B cell (primary cell): Measurements from ENCODE around the gene CEP43. TPM values are rescaled to one million over a fixed set of nuclear protein-coding genes. Genes with fewer than 3 reads are reported as not detected.

Experiments used
- ATAC-seq: fragments of 200-7000 bp; cut with Tn5 transposase; one replicate; pipeline ENCODE4 v1.10.0; 2021; ENCODE audit warnings: low read depth, mild to moderate bottlenecking, moderate number of reproducible peaks, moderate library complexity
- CTCF ChIA-PET: fragments of 350-600 bp; sonication (Branson Sonifier 250); formaldehyde crosslinking; loops from one replicate; lab custom pipeline; 2021; ENCODE audit warnings: antibody characterized with exemption, inconsistent platforms; lab: Charles Lee
- POLR2A ChIA-PET: fragments of 350-600 bp; sonication (Branson Sonifier 250); formaldehyde crosslinking; loops from one replicate; lab custom pipeline; 2021; ENCODE audit warnings: antibody characterized with exemption; lab: Charles Lee
- DNase-seq: peaks from one replicate; pipeline ENCODE4 v3.0.0; 2013
- H2AFZ ChIP-seq: 2 replicates; pipeline ENCODE4 v1.6.1; 2012; ENCODE audit warnings: mild to moderate bottlenecking, low read depth, low read length; ENCODE audit not compliant: insufficient read depth, poor library complexity, severe bottlenecking
- H3K27ac ChIP-seq, 2 donors: 1 replicate in 1 of 2; 2 replicates in 1 of 2; pipeline ENCODE4 v1.5.1; 2012 to 2013; ENCODE audit warnings: low read length in 2 of 2, mild to moderate bottlenecking in 2 of 2, moderate library complexity in 1 of 2
- H3K27me3 ChIP-seq, 4 experiments: fragments of 200-600 bp in 1 of 4; sonication (generic) in 1 of 4; replicated peaks in 1 of 4; 1 replicate in 2 of 4; 2 replicates in 2 of 4; pipeline versions ENCODE4 v1.6.1 to v1.7.0; 2013 to 2016; ENCODE audit warnings: low read length in 3 of 4, mild to moderate bottlenecking in 2 of 4, mixed read lengths in 1 of 4, moderate library complexity in 1 of 4; ENCODE audit not compliant: insufficient read depth in 4 of 4, control insufficient read depth in 3 of 4; ENCODE audit errors: control extremely low read depth in 1 of 4
- H3K36me3 ChIP-seq, 2 experiments: replicated peaks in 1 of 2; 1 replicate in 1 of 2; 2 replicates in 1 of 2; pipeline versions ENCODE4 v1.6.1 to v1.7.1; 2013; ENCODE audit warnings: low read length in 1 of 2; ENCODE audit not compliant: insufficient read depth in 2 of 2, control insufficient read depth in 1 of 2; ENCODE audit errors: control extremely low read depth in 1 of 2, extremely low read depth in 1 of 2
- H3K4me1 ChIP-seq, 2 donors: fragments of 200-600 bp in 1 of 2; sonication (generic) in 1 of 2; 1 replicate in 1 of 2; 2 replicates in 1 of 2; pipeline versions ENCODE4 v1.5.1 to v1.6.1; 2013 to 2017; ENCODE audit warnings: low read length in 2 of 2; ENCODE audit not compliant: control insufficient read depth in 2 of 2, insufficient read depth in 2 of 2
- H3K4me2 ChIP-seq: replicated peaks from 2 replicates; pipeline ENCODE3; 2012; ENCODE audit warnings: mild to moderate bottlenecking, low read depth, low read length; ENCODE audit not compliant: poor library complexity, severe bottlenecking
- H3K4me3 ChIP-seq, 5 experiments: fragments of 200-600 bp in 1 of 5; sonication (generic) in 1 of 5; 1 replicate in 3 of 5; 2 replicates in 2 of 5; pipeline versions ENCODE4 v1.5.1 to v1.7.0; 2011 to 2016; ENCODE audit warnings: low read length in 4 of 5, mild to moderate bottlenecking in 4 of 5, low read depth in 2 of 5, control low read depth in 1 of 5, moderate library complexity in 1 of 5; ENCODE audit not compliant: insufficient read depth in 1 of 5; ENCODE audit errors: control extremely low read depth in 1 of 5, extremely low read depth in 1 of 5
- H3K79me2 ChIP-seq: fragments of 200-600 bp; sonication (generic); one replicate; pipeline ENCODE4 v1.6.0; 2016; ENCODE audit warnings: low read length; ENCODE audit not compliant: control insufficient read depth, insufficient read depth
- H3K9ac ChIP-seq: fragments of 200-600 bp; sonication (generic); 2 replicates; pipeline ENCODE4 v1.6.1; 2017; ENCODE audit warnings: mild to moderate bottlenecking, low read length, moderate library complexity
- H3K9me3 ChIP-seq, 3 donors: one replicate each; pipeline versions ENCODE4 v1.6.1 to v1.7.1; 2013; ENCODE audit warnings: low read length in 2 of 3; ENCODE audit not compliant: control insufficient read depth in 2 of 3, insufficient read depth in 1 of 3; ENCODE audit errors: control extremely low read depth in 1 of 3
- H4K20me1 ChIP-seq: 2 replicates; pipeline ENCODE4 v1.6.0; 2012; ENCODE audit warnings: mild to moderate bottlenecking, low read length; ENCODE audit not compliant: insufficient read depth, control insufficient read depth, poor library complexity, severe bottlenecking
- H3K27ac Mint-ChIP-seq: one replicate; pipeline ENCODE4 v1.8.0; 2021; ENCODE audit warnings: mixed read lengths
- H3K27me3 Mint-ChIP-seq: one replicate; pipeline ENCODE4 v1.8.0; 2021; ENCODE audit warnings: mixed read lengths
- H3K4me1 Mint-ChIP-seq: one replicate; pipeline ENCODE4 v1.8.0; 2021; ENCODE audit warnings: mixed read lengths
- H3K4me3 Mint-ChIP-seq: one replicate; pipeline ENCODE4 v1.8.0; 2021; ENCODE audit warnings: mixed read lengths
- H3K9me3 Mint-ChIP-seq: one replicate; pipeline ENCODE4 v1.8.0; 2022; ENCODE audit warnings: mixed read lengths; ENCODE audit not compliant: insufficient read depth
- EZH2 ChIP-seq: IDR thresholded peaks from 2 replicates; pipeline ENCODE4 v1.6.1; 2012; ENCODE audit warnings: borderline replicate concordance, low read depth, mild to moderate bottlenecking, moderate library complexity, low read length; ENCODE audit not compliant: insufficient read depth, poor library complexity, severe bottlenecking
- WGBS: methylation state at CpG from one replicate; pipeline ENCODE4 v1.1.5; 2013; ENCODE audit warnings: missing lambda C conversion rate; ENCODE audit not compliant: insufficient coverage; 5-methylcytosine and 5-hydroxymethylcytosine counted together
- intact Hi-C: fragments of 100-400 bp; cut with micrococcal nuclease; formaldehyde crosslinking; loops from one replicate; pipeline ENCODE4 v1.10.0; 2022
- polyA plus RNA-seq: library from polyadenylated mRNA; depleted of rRNA; stranded (reverse); fragments of >200 nt; gene quantifications from 2 replicates; pipeline ENCODE4 v1.2.3, GENCODE V29; 2012
- total RNA-seq, 2 donors: library from RNA; stranded (reverse); fragments of 120-200 nt in 1 of 2; gene quantifications; 1 replicate in 1 of 2; 2 replicates in 1 of 2; pipeline versions ENCODE4 v1.2.3 to v1.2.4, GENCODE V29; 2013 to 2022
- TF ChIP-seq, protein P1 (sequence below): fragments of 200-600 bp; IDR thresholded peaks from one replicate; pipeline ENCODE4 v1.8.0; 2022; ENCODE audit warnings: antibody characterized with exemption, mild to moderate bottlenecking

The CEP43 gene
- total and polyA plus RNA-seq, 2 donors (not counting 1 experiment from before 2014, with no cell fraction given) = 10.1 to 39.7 TPM

DNA sequence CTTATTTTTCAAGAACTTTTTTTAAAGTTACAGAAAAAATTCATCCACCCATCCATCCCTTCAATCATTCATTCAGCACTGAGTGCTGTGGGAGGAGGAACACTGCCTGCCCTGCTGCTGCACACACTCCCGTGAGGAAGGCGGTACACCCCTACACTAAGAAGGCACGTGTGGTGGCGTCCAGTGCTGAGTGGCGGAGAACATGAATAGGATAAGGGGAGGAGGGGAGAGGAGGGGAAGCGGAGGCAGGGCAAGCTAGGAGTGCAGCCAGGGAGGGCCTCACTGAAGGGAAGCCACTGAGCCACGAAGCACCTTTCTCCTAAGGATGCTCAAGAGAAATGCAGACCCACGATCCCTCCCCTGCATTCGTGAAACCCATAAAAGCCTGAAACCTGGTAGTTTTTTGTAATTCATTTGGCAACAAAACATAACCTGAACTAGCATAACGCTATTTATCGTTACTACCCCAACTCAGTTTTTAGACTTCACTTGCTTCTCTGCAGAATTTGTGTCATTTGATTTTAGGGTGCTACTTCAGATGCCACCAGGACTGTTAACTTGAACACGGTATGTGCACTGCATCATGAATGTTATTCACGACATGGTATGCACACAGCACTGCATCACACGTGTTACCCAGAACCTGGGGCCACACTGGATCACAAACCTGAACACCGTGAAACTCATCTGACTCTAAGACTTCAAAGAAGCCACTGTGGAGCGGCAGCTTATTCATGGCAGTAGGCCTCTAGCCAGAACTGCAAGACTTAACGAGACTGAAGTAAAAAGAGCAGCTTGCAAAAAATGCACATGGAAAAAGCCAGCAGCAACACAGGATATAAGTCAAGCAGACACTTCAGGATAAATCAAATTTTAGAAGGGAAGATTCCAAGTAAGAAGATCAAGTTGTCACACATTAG, 46.4 kb upstream of the CEP43 start:
- Mint-ChIP-seq H3K9me3 (no peaks in the 10 kb centered on the region), H3K4me3 (peak overlapping the region; percentile 64), H3K27me3 (no peaks in the 10 kb centered on the region), H3K27ac (peak overlapping the region; percentile 85), H3K4me1 (peaks cover 69% of the 10 kb centered on the region)
- H3K9ac ChIP-seq = no peak overlapping the region
- H4K20me1 ChIP-seq = peaks cover 61% of the 10 kb centered on the region
- peak overlapping the region; percentile 82 to 94 for H3K27ac ChIP-seq
- intact Hi-C loops = no loop called here
- H3K36me3 ChIP-seq = peaks cover 0 to 48% of the 10 kb centered on the region in 2 experiments
- H3K9me3 ChIP-seq = peaks cover 0 to 4% (median 0%) of the 10 kb centered on the region in 3 donors
- DNase-seq = no peak
- WGBS = 92% methylated on average over 11 of the region's 17 CpGs
- no peak overlapping the region for H3K4me3 ChIP-seq
- peak overlapping the region; percentile 88 for H3K4me2 ChIP-seq
- no peak for TF ChIP-seq EZH2
- TF ChIP-seq, protein P1, sequence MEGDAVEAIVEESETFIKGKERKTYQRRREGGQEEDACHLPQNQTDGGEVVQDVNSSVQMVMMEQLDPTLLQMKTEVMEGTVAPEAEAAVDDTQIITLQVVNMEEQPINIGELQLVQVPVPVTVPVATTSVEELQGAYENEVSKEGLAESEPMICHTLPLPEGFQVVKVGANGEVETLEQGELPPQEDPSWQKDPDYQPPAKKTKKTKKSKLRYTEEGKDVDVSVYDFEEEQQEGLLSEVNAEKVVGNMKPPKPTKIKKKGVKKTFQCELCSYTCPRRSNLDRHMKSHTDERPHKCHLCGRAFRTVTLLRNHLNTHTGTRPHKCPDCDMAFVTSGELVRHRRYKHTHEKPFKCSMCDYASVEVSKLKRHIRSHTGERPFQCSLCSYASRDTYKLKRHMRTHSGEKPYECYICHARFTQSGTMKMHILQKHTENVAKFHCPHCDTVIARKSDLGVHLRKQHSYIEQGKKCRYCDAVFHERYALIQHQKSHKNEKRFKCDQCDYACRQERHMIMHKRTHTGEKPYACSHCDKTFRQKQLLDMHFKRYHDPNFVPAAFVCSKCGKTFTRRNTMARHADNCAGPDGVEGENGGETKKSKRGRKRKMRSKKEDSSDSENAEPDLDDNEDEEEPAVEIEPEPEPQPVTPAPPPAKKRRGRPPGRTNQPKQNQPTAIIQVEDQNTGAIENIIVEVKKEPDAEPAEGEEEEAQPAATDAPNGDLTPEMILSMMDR = no peak
- no peaks in the 10 kb centered on the region for H3K27me3 ChIP-seq
- H3K79me2 ChIP-seq = peaks cover 69% of the 10 kb centered on the region
- ChIA-PET POLR2A (interaction anchor here (0.6 kb wide), 1 partner anchor 399 kb away, joined by 3 read pairs; no protein-coding TSS in a partner anchor), CTCF (interaction anchor here (0.8 to 9.7 kb wide), 12 partner anchors 21 to 189 kb away, joined by 3 to 117 read pairs (median 4); no protein-coding TSS in a partner anchor)
- H2AFZ ChIP-seq = no peak overlapping the region
- no peak for ATAC-seq
- peaks cover 68 to 79% of the 10 kb centered on the region in 2 donors for H3K4me1 ChIP-seq
